GM23338 (cell line): ENCODE results near the gene LRRC47. TPM values are rescaled to one million over a fixed set of nuclear protein-coding genes. Genes with fewer than 3 reads are reported as not detected.

Experiments used
- ATAC-seq: fragments of 200-7000 bp; cut with Tn5 transposase; 3 replicates; pipeline ENCODE4 v1.9.1; 2020
- DNase-seq: peaks from one replicate; pipeline ENCODE4 v3.0.0-alpha.2; 2015; ENCODE audit warnings: low spot score
- H2AFZ ChIP-seq: fragments of 200-600 bp; sonication (generic); 2 replicates; pipeline ENCODE4 v1.8.0; 2016; ENCODE audit warnings: antibody characterized with exemption, mild to moderate bottlenecking, moderate library complexity
- H3F3A ChIP-seq: fragments of 200-600 bp; sonication (generic); replicated peaks from 2 replicates; pipeline ENCODE4 v1.8.0; 2017; ENCODE audit warnings: antibody characterized with exemption, mixed run types, low read depth
- H3K27ac ChIP-seq: fragments of 200-600 bp; sonication (generic); 2 replicates; pipeline ENCODE4 v1.6.1; 2016; ENCODE audit warnings: low read depth
- H3K27me3 ChIP-seq: fragments of 200-600 bp; sonication (generic); 2 replicates; pipeline ENCODE4 v1.8.0; 2016; ENCODE audit warnings: mild to moderate bottlenecking, mixed run types, moderate library complexity; ENCODE audit not compliant: insufficient read depth
- H3K36me3 ChIP-seq: fragments of 200-600 bp; sonication (generic); 2 replicates; pipeline ENCODE4 v1.8.0; 2016; ENCODE audit warnings: mild to moderate bottlenecking; ENCODE audit not compliant: insufficient read depth
- H3K4me1 ChIP-seq: fragments of 200-600 bp; sonication (generic); 2 replicates; pipeline ENCODE4 v1.8.0; 2016; ENCODE audit warnings: mild to moderate bottlenecking, moderate library complexity; ENCODE audit not compliant: insufficient read depth
- H3K4me2 ChIP-seq: fragments of 200-600 bp; sonication (generic); 2 replicates; pipeline ENCODE4 v1.7.1; 2017; ENCODE audit warnings: mixed run types
- H3K4me3 ChIP-seq: fragments of 200-600 bp; sonication (generic); 2 replicates; pipeline ENCODE4 v1.6.1; 2016; ENCODE audit warnings: mixed run types
- H3K79me2 ChIP-seq: fragments of 200-600 bp; sonication (generic); replicated peaks from 2 replicates; pipeline ENCODE4 v1.8.0; 2017; ENCODE audit warnings: mild to moderate bottlenecking; ENCODE audit not compliant: insufficient read depth
- H3K9me2 ChIP-seq: fragments of 200-600 bp; sonication (generic); 2 replicates; pipeline ENCODE4 v1.8.0; 2017; ENCODE audit not compliant: insufficient read depth
- H4K20me1 ChIP-seq: fragments of 200-600 bp; sonication (generic); replicated peaks from 2 replicates; pipeline ENCODE4 v1.8.0; 2017; ENCODE audit warnings: mild to moderate bottlenecking; ENCODE audit not compliant: insufficient read depth
- H3K27ac Mint-ChIP-seq: 2 replicates; pipeline ENCODE4 v1.8.0; 2020; ENCODE audit warnings: inconsistent platforms, mild to moderate bottlenecking, moderate library complexity, mixed read lengths
- H3K27me3 Mint-ChIP-seq: 3 replicates; pipeline ENCODE4 v1.8.0; 2022; ENCODE audit warnings: low read depth, mild to moderate bottlenecking, moderate library complexity, mixed read lengths, inconsistent platforms; ENCODE audit not compliant: insufficient read depth, poor library complexity
- H3K36me3 Mint-ChIP-seq: 3 replicates; pipeline ENCODE4 v1.8.0; 2021; ENCODE audit warnings: low read depth, mild to moderate bottlenecking, inconsistent platforms, moderate library complexity, mixed read lengths
- H3K4me1 Mint-ChIP-seq: 3 replicates; pipeline ENCODE4 v1.8.0; 2020; ENCODE audit warnings: mild to moderate bottlenecking, inconsistent platforms, mixed read lengths
- H3K4me3 Mint-ChIP-seq: 3 replicates; pipeline ENCODE4 v1.8.0; 2021; ENCODE audit warnings: moderate library complexity, mild to moderate bottlenecking, inconsistent platforms, mixed read lengths
- H3K9me3 Mint-ChIP-seq: 3 replicates; pipeline ENCODE4 v1.8.0; 2020; ENCODE audit warnings: moderate library complexity, mild to moderate bottlenecking, inconsistent platforms, mixed read lengths
- CREB1 ChIP-seq: fragments of 250-450 bp; sonication (Bioruptor Pico); IDR thresholded peaks from 2 replicates; pipeline ENCODE4 v1.5.0; 2020; ENCODE audit warnings: low read depth, mild to moderate bottlenecking, moderate library complexity
- CTCF ChIP-seq, 2 experiments: fragments of 200-600 bp in 1 of 2; sonication (generic) in 1 of 2; conservative IDR thresholded peaks; 2 replicates each; pipeline versions ENCODE4 v1.5.1 to v1.6.1; 2016 to 2017; ENCODE audit warnings: antibody characterized with exemption in 2 of 2, low read depth in 2 of 2, mild to moderate bottlenecking in 2 of 2, moderate library complexity in 1 of 2
- EZH2 ChIP-seq: fragments of 200-600 bp; sonication (generic); IDR thresholded peaks from one replicate; pipeline ENCODE4 v1.8.0; 2017; ENCODE audit warnings: antibody characterized with exemption, mild to moderate bottlenecking, low read depth; ENCODE audit not compliant: unreplicated experiment
- EZH2phosphoT487 ChIP-seq: fragments of 200-600 bp; sonication (generic); IDR thresholded peaks from one replicate; pipeline ENCODE4 v1.8.1; 2018; ENCODE audit warnings: antibody characterized with exemption; ENCODE audit not compliant: unreplicated experiment
- JUNB ChIP-seq: IDR thresholded peaks from one replicate; pipeline ENCODE4 v1.6.1; 2016; ENCODE audit warnings: antibody characterized with exemption; ENCODE audit not compliant: unreplicated experiment
- NANOG ChIP-seq: IDR thresholded peaks from 2 replicates; pipeline ENCODE4 v1.6.1; 2016; ENCODE audit warnings: antibody characterized with exemption, borderline replicate concordance
- POLR2AphosphoS5 ChIP-seq: IDR thresholded peaks from 2 replicates; pipeline ENCODE4 v1.6.1; 2016; ENCODE audit warnings: antibody characterized with exemption, low read depth
- REST ChIP-seq: IDR thresholded peaks from one replicate; pipeline ENCODE4 v1.6.1; 2018; ENCODE audit warnings: antibody characterized with exemption; ENCODE audit not compliant: unreplicated experiment
- STAT1 ChIP-seq: IDR thresholded peaks from one replicate; pipeline ENCODE4 v1.6.1; 2016; ENCODE audit warnings: antibody characterized with exemption; ENCODE audit not compliant: unreplicated experiment
- ZNF114 ChIP-seq: fragments of 250-450 bp; sonication (Bioruptor Pico); IDR thresholded peaks from 2 replicates; pipeline ENCODE4 v1.5.0; 2020; ENCODE audit warnings: mild to moderate bottlenecking, moderate library complexity
- ZNF331 ChIP-seq: fragments of 250-450 bp; sonication (Bioruptor Pico); IDR thresholded peaks from 2 replicates; pipeline ENCODE4 v1.5.0; 2020; ENCODE audit warnings: low read depth, mild to moderate bottlenecking, moderate library complexity
- polyA plus RNA-seq: library from polyadenylated mRNA; unstranded; fragments of >200 nt; fragmentation: Nextera tagmentation; extraction: Ambion mirVana; gene quantifications from 2 replicates; pipeline ENCODE4 v1.2.1, GENCODE V29; 2016
- total RNA-seq: library from RNA; depleted of rRNA; stranded (reverse); fragments of >200 nt; shearing (Covaris generic); gene quantifications from 2 replicates; pipeline ENCODE4 v1.2.3, GENCODE V29; 2014

LRRC47 gene
- total and polyA plus RNA-seq, 2 experiments from 2014 or later: 15.8 to 76.8 TPM

GRCh38 chr1:3834701-3835100, 38.4 kb upstream of the LRRC47 start:
- Mint-ChIP-seq H3K27me3 (no peaks in the 10 kb centered on the region), H3K27ac (no peak overlapping the region), H3K9me3 (peaks cover 7% of the 10 kb centered on the region; the same call in 2 of the 3 replicates), H3K4me3 (no peak overlapping the region), H3K4me1 (no peaks in the 10 kb centered on the region), H3K36me3 (peaks cover 57% of the 10 kb centered on the region)
- H3K4me2 ChIP-seq: no peak overlapping the region
- H3K27ac ChIP-seq: no peak overlapping the region
- no peaks in the 10 kb centered on the region for H3F3A ChIP-seq
- DNase-seq: no peak
- H4K20me1 ChIP-seq: no peaks in the 10 kb centered on the region; the same call in 1 of the 2 replicates
- H3K4me1 ChIP-seq: no peaks in the 10 kb centered on the region
- no peak overlapping the region for H2AFZ ChIP-seq
- TF ChIP-seq NANOG: no peak
- no peak for TF ChIP-seq EZH2
- TF ChIP-seq ZNF331: no peak
- no peak for TF ChIP-seq POLR2AphosphoS5
- TF ChIP-seq REST: no peak
- no peak for TF ChIP-seq EZH2phosphoT487
- TF ChIP-seq ZNF114 (CRISPR knock-in tag): no peak
- no peaks in the 10 kb centered on the region for H3K27me3 ChIP-seq
- no peak overlapping the region for H3K4me3 ChIP-seq
- no peak for ATAC-seq
- H3K36me3 ChIP-seq: no peaks in the 10 kb centered on the region; the same call in 1 of the 2 replicates
- no peaks in the 10 kb centered on the region for H3K9me2 ChIP-seq
- H3K79me2 ChIP-seq: no peaks in the 10 kb centered on the region

GRCh38 chr1:3831689-3832088, 35.4 kb upstream of the LRRC47 start:
- Histone ChIP-seq H3F3A (no peaks in the 10 kb centered on the region), H3K4me1 (no peaks in the 10 kb centered on the region), H3K36me3 (no peaks in the 10 kb centered on the region; the same call in 1 of the 2 replicates), H2AFZ (no peak overlapping the region), H3K27ac (no peak overlapping the region), H3K9me2 (no peaks in the 10 kb centered on the region), H4K20me1 (no peaks in the 10 kb centered on the region; the same call in 1 of the 2 replicates), H3K4me3 (no peak overlapping the region), H3K4me2 (no peak overlapping the region), H3K79me2 (no peaks in the 10 kb centered on the region), H3K27me3 (no peaks in the 10 kb centered on the region)
- H3K4me3 Mint-ChIP-seq: no peak overlapping the region
- no peak for ATAC-seq
- H3K9me3 Mint-ChIP-seq: no peaks in the 10 kb centered on the region
- H3K36me3 Mint-ChIP-seq: peaks cover 33% of the 10 kb centered on the region
- no peaks in the 10 kb centered on the region for H3K4me1 Mint-ChIP-seq
- DNase-seq: no peak
- H3K27me3 Mint-ChIP-seq: peaks cover 2% of the 10 kb centered on the region
- no peak overlapping the region for H3K27ac Mint-ChIP-seq
- TF ChIP-seq STAT1 (no peak), REST (no peak), EZH2phosphoT487 (no peak), CTCF (conservative IDR thresholded peaks at IDR 0.05; ENCODE audit: low read depth in 2 of 2) (no peak), JUNB (no peak), ZNF331 (no peak), CREB1 (CRISPR knock-in tag) (no peak)
